ENCODE measurements around the gene TSPAN12.
"Not testable (repeated sequence)": the region's sequence is repeated elsewhere in the genome, so short reads cannot be mapped to it uniquely, and the experiment has no call there.

Gene TSPAN12

DNA sequence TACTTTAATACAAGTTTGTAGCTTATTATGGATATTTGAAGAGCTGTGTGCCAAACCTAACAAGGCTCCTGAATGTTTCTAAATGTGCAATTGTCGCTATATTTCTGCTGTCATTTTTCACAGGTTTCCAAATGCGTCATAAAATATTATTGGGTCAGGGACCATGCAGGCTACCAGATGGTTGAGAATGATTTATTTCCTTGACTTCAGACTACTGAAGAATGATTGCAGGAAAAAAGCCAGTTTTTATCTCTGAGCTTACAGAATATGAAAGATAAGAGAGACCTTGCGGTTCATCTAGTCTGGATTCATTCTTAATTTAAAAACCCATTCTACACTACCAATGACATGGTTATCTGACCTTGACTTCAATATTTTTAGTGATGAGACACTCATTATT, 55.2 kb downstream of the TSPAN12 start:
- peak; percentile 47 for DNase-seq

- peak; percentile 40 for DNase-seq
Observed at GRCh38 chr7:120799813-120800475, 58.0 kb downstream of the TSPAN12 start.

DNA sequence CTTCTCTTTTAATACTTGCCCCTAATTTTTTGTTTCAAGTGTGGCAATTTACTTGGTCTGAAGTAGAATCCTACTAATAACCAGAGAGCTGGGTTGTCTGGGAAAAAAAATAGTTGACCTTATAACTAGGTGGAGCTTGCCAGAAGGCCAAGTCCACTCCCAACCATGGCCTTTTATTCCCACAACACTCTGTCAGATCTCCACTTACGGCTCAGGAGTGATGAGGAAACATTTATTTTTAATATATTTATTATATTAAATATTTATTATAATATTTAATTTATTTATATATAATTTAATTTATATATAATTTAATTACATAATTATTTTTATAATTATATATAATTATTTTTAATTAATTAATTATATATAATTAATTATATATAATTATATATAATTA, 58.8 kb downstream of the TSPAN12 start:
- peak; percentile 27 for DNase-seq

- no peak for DNase-seq
Observed at GRCh38 chr7:120797026-120797645, 60.8 kb downstream of the TSPAN12 start.

- peak; percentile 96 for DNase-seq
Observed at GRCh38 chr7:120794106-120794729, 63.7 kb downstream of the TSPAN12 start.

DNA sequence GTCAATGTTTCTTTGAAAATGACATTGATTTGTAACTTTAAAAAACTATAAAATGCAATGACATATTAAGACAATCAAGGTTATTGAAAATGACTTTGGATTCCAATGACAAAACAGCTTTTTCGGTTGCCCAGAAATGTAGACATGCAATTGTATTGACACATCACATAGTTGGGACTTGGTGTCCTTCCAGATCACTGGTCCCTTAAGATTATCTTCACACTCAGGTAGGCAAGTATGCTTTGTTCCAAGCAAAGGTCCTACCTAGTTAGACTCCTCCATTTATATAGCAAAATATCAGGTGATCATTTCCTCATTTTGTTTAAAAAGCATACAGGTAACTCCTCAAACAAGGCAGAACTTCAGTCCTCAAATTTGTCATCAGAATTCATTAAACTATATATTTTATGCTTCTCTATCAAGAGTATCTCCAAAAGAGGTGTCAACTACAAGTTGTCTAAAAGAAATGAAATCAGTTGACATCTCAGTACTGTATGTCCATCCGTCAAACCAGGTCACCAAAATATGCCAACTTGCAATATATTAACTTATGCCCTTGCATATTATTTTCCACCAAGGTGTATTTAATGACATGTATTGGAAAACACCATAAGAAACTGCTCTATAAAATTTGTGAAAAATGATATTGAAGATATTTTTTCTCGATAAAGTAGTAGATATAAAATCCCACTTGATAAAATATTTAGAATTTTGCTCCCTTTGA, 64.6 kb downstream of the TSPAN12 start:
- DNase-seq: peak; percentile 58

DNA sequence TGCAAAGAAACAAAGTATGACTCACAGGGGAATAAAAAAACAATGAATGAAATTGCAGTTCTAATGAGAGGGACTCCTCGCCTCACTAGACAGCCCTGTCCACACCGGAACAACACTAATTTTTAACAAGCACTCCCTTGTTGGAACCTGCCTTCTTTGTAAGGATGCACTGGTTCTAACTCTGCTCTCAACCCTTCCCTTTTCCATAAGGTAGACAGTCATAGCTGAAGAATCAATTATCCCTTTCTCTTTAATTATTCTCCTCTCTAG, 65.1 kb downstream of the TSPAN12 start:
- peak; percentile 46 for DNase-seq

- peak; percentile 95 for DNase-seq
Observed at GRCh38 chr7:120792091-120792860, 65.7 kb downstream of the TSPAN12 start.

DNA sequence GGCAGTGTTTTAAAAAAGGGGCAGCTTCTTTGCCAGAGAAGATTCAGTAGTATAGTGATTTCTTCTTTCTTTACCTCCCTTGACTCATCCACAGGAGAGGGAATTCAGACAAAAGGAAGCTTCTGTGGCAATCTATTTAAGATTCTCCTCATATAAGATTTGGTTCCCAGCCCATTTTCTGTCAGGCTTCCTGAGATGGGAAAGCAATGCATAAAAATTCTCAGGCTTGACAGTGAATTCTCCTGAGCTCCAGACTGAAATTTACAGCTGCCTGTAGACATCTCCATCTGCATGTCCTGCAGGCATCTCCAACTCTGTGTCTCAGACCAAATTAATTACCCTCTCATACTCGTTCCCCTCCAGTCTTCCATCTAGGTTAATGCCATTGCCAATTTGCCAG, 72.8 kb downstream of the TSPAN12 start:
- peak; percentile 57 for DNase-seq

DNA sequence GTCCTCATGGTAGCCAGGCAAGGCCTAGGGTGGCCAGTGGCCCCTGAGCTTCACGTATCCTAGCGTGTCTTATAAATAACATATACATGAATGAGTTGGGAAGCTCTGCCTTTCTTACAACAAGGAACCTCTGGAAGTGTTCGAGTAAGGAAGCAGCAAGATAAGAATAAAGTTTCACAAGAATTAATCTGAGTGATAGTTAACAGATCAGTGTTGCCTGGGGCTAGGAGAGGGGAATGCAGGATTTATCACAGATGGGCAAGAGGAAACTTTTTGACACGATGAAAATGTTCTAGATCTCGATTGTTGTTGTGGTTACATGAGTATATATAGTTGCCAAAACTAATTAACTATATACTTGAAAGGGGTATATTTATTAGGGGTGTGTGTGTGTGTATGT, 74.2 kb downstream of the TSPAN12 start:
- DNase-seq: no peak

DNA sequence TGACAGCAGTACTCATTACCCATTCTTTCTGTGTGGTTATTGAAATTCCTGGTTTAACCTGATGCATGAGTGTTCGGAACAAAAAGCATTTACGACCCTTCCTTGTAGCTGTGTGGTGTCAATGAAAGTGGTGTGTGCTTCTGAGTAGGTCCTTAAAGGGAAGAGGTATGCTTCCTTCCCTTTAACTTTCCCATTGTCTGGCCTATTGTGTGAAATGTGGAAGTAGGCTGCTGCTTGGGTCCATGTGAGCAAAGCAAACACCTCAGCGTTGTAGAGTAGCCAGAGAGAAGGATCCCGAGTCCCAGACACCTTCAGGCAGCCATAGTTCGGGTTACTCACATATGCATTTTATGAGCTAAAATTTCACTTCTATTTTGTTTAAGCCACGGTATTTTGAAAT, 74.7 kb downstream of the TSPAN12 start:
- no peak for DNase-seq

DNA sequence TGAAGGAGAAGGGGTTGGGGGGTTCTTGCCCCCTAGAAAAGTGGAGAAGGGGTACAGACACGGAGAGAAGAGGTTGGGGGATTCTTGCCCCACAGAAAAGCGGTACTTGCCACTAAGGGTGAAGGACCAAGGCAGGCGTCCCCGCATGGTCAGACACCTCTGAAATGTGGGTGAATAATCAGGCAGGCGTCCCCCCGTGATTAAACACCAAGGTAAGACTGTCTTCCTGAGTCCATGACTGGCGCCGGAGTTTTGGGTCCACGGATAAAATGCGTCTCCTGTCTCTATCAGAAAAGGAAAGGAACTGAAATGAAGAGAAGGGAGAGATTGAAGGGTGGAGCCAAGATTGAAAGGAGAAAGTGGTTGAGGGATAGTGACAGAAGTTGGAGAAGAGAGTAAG, 76.0 kb downstream of the TSPAN12 start:
- not testable (repeated sequence) for DNase-seq

GRCh38 chr7:120780938-120781337, 77.0 kb downstream of the TSPAN12 start:
- DNase-seq: no peak

GRCh38 chr7:120780451-120780850, 77.5 kb downstream of the TSPAN12 start:
- DNase-seq: not testable (repeated sequence)

- not testable (repeated sequence) for DNase-seq
Observed at GRCh38 chr7:120779078-120779477, 78.9 kb downstream of the TSPAN12 start.

DNA sequence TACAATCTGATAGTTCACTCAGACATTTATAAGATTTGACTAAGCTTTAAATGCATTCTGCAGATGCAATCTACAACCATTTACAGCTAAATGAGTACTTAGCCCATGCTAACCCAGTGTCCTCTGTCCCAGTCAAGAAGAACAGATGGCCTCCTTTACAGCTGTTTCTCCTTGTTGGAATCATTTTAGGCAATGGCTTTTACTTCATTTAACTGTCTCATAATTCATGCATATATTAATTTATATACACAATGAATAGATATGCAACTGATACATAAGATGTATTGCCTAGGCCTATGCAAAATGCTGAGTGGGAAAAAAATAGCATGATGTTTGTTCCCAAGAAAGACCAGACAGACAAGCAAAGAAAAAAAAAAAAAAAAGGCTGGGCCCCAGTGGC, 82.2 kb downstream of the TSPAN12 start:
- peak; percentile 77 for DNase-seq

DNA sequence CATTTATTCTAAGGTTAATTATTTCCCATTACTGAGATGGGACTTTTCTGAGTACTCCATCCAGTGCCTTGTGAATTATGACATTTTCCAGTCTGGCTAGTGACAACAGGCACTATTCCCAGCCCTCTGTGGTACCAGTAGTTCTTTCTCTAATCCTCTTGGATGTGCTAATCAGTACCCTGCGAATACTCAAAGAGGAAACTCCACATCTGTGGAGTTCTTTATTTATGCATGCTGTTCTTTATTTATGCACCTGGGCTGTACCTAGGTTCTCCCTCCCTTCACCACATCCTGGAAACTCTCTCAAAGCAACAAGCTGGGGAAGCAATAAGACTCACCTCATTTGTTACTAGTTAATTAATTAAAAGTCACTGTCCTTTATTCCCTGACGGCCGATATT, 83.5 kb downstream of the TSPAN12 start:
- DNase-seq: peak; percentile 82

DNA sequence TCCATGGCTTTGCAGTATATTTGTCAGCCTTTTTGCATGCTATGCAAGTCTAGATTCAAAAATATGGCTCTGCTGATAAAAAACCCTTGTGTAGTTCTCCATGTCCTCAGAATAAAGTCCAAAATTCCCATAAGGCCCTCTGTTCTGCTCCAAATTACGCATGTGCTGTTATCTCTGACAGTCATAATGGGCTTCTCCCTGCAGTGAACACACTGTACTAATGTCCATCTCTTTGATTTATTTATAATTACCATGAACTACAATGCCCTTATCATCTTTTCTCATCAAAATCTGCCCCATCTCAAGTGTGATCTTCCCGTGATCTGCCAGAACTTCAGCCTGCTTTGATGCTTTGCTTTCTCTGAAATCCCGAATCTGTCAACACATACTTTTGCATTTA, 87.7 kb downstream of the TSPAN12 start:
- no peak for DNase-seq

DNA sequence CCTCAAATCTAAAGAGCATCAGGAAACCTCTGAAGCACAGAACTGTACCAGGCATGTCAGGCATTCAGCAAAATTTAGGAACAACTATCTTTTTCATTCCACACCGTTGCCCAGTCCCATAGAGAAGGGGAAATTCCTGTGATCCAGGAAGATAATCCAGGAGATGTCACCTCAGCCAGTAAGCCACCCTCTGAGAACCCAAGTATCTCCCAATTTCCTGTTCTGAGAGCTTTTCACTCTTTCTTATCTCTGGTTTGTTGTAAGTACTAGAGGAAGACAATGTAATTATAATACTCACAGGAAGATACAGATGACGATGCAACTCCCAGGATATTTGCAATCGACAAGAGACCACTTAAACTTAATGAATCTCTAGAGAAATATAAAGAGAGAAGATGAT, 97.1 kb downstream of the TSPAN12 start:
- DNase-seq: no peak

GRCh38 chr7:120760050-120760449, 97.9 kb downstream of the TSPAN12 start:
- DNase-seq: no peak

- peak; percentile 90 for DNase-seq
Observed at GRCh38 chr7:120743128-120743527, 114.8 kb downstream of the TSPAN12 start.

DNA sequence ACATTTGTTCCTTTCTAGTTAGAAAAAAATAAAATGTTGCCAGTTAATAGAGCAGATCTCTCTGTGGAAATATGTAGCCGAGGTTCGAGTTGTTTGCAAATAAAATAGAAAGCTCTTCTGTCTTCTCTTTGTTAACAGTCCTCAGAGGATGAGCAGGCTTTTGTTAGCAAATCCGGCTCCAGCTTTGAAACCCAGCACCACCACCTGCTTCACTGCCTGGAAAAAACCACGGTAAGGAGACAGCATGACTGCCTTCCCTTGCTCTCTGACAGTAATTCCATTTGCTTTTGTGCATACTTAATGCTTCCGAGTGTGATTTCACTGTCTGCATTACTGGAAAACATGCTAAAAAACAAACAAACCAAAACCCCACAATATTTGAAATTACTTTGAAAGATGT, 115.6 kb downstream of the TSPAN12 start:
- DNase-seq: peak; percentile 96

DNA sequence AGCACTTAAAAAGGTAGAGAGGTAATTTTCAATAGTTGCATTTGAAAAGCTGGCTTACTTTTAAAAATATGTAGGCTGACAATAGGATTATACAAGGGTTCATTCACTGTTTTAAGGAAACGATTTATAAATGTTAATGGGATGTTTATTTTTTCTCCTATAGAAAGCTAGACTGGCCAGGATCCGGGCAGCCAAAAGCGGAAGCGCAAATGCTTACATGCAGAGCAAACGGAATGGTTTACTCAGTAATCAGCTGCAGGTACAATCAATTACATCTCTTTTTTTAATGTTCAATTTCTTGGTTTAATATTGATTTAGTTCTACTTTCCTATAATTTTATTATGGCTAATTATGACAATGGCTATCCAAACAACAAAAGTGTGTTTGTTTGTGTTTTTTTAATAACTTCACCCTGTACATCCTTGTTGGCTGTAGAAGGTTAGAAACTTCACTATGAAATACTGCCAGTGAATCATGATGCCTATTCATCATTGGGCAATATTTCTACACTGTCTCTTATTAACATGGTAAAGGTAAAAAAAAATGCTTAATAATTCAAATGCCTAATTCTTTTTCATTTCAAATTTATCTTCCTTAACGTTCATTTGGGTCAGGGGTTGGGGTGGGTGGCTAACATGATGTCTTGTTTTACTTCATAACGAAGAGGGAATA, 116.4 kb downstream of the TSPAN12 start:
- DNase-seq: peak; percentile 88
